WTC11 (cell line): ENCODE measurements around the gene FAM107A. TPM values are rescaled to one million over a fixed set of nuclear protein-coding genes. Genes with fewer than 3 reads are reported as not detected.

ENCODE experiments used
- ATAC-seq: fragments of 200-7000 bp; cut with Tn5 transposase; 2 replicates; pipeline ENCODE4 v1.10.0; 2021; ENCODE audit warnings: mild to moderate bottlenecking, moderate library complexity
- CTCF ChIA-PET: fragments of 300-600 bp; sonication (Branson Sonifier 250); formaldehyde crosslinking; loops from one replicate; lab custom pipeline; 2021; ENCODE audit warnings: antibody characterized with exemption; lab: Charles Lee
- POLR2A ChIA-PET: fragments of 350-600 bp; sonication (Branson Sonifier 250); formaldehyde crosslinking; loops from one replicate; lab custom pipeline; 2021; ENCODE audit warnings: antibody characterized with exemption; lab: Charles Lee
- DNase-seq: peaks from one replicate; pipeline ENCODE4 v3.0.0; 2021; ENCODE audit warnings: low spot score
- H3K27ac Mint-ChIP-seq: 2 replicates; pipeline ENCODE4 v1.8.0; 2021; ENCODE audit warnings: mixed read lengths
- H3K27me3 Mint-ChIP-seq: 2 replicates; pipeline ENCODE4 v1.8.0; 2021; ENCODE audit warnings: low read depth, mild to moderate bottlenecking, moderate library complexity, mixed read lengths
- H3K36me3 Mint-ChIP-seq: 2 replicates; pipeline ENCODE4 v1.8.0; 2021; ENCODE audit warnings: mixed read lengths
- H3K4me1 Mint-ChIP-seq: 2 replicates; pipeline ENCODE4 v1.8.0; 2022; ENCODE audit warnings: mixed read lengths
- H3K4me3 Mint-ChIP-seq: 2 replicates; pipeline ENCODE4 v1.8.0; 2021; ENCODE audit warnings: mild to moderate bottlenecking, moderate library complexity, mixed read lengths
- H3K9me3 Mint-ChIP-seq: 2 replicates; pipeline ENCODE4 v1.8.0; 2021; ENCODE audit warnings: mixed read lengths
- CBFB ChIP-seq: sonication (generic); formaldehyde crosslinking; IDR thresholded peaks from 2 replicates; pipeline ENCODE4 v1.8.1; 2022; ENCODE audit warnings: mild to moderate bottlenecking, low read depth, missing genetic modification reagents
- CDX4 ChIP-seq: fragments of 250-450 bp; sonication (Bioruptor Pico); IDR thresholded peaks from 2 replicates; pipeline ENCODE4 v1.9.0; 2021; ENCODE audit warnings: moderate library complexity, mild to moderate bottlenecking, inconsistent platforms, borderline replicate concordance
- E2F4 ChIP-seq: sonication (generic); formaldehyde crosslinking; IDR thresholded peaks from 2 replicates; pipeline ENCODE4 v1.8.1; 2022; ENCODE audit warnings: low read depth, mild to moderate bottlenecking, moderate library complexity, missing genetic modification reagents, borderline replicate concordance
- GABPB1 ChIP-seq: sonication (generic); formaldehyde crosslinking; IDR thresholded peaks from 2 replicates; pipeline ENCODE4 v1.8.1; 2023; ENCODE audit warnings: mild to moderate bottlenecking, missing genetic modification reagents
- NR1H2 ChIP-seq: sonication (generic); formaldehyde crosslinking; IDR thresholded peaks from 2 replicates; pipeline ENCODE4 v1.9.0; 2021; ENCODE audit warnings: mild to moderate bottlenecking, moderate library complexity, missing genetic modification reagents
- RELA ChIP-seq: sonication (generic); formaldehyde crosslinking; IDR thresholded peaks from 2 replicates; pipeline ENCODE4 v1.8.1; 2022; ENCODE audit warnings: missing genetic modification reagents, mild to moderate bottlenecking, borderline replicate concordance
- ZBTB43 ChIP-seq: sonication (generic); formaldehyde crosslinking; IDR thresholded peaks from 2 replicates; pipeline ENCODE4 v1.8.1; 2023; ENCODE audit warnings: mild to moderate bottlenecking, missing genetic modification reagents
- ZNF138 ChIP-seq: sonication (generic); formaldehyde crosslinking; conservative IDR thresholded peaks from 2 replicates; pipeline ENCODE4 v1.8.1; 2022; ENCODE audit warnings: mild to moderate bottlenecking, moderate library complexity, missing genetic modification reagents
- ZNF232 ChIP-seq: sonication (generic); formaldehyde crosslinking; IDR thresholded peaks from 2 replicates; pipeline ENCODE4 v1.8.0; 2022; ENCODE audit warnings: mild to moderate bottlenecking, missing genetic modification reagents
- ZNF416 ChIP-seq: fragments of 250-450 bp; sonication (Bioruptor Pico); IDR thresholded peaks from 2 replicates; pipeline ENCODE4 v1.9.0; 2021; ENCODE audit warnings: mild to moderate bottlenecking, inconsistent platforms
- ZNF532 ChIP-seq: fragments of 250-450 bp; sonication (Bioruptor Pico); IDR thresholded peaks from 2 replicates; pipeline ENCODE4 v1.9.0; 2021; ENCODE audit warnings: mild to moderate bottlenecking, borderline replicate concordance
- ZNF671 ChIP-seq: fragments of 250-450 bp; sonication (Bioruptor Pico); IDR thresholded peaks from 2 replicates; pipeline ENCODE4 v1.8.0; 2021; ENCODE audit warnings: mild to moderate bottlenecking
- total RNA-seq: library from RNA; stranded (reverse); gene quantifications from 3 replicates; pipeline ENCODE4 v1.2.3, GENCODE V29; 2021
- TF ChIP-seq, protein P1 (sequence below): sonication (generic); formaldehyde crosslinking; IDR thresholded peaks from 2 replicates; pipeline ENCODE4 v1.8.0; 2022; ENCODE audit warnings: missing genetic modification reagents

The FAM107A gene
- total RNA-seq, 1 experiment from 2014 or later = 0.31 TPM

DNA sequence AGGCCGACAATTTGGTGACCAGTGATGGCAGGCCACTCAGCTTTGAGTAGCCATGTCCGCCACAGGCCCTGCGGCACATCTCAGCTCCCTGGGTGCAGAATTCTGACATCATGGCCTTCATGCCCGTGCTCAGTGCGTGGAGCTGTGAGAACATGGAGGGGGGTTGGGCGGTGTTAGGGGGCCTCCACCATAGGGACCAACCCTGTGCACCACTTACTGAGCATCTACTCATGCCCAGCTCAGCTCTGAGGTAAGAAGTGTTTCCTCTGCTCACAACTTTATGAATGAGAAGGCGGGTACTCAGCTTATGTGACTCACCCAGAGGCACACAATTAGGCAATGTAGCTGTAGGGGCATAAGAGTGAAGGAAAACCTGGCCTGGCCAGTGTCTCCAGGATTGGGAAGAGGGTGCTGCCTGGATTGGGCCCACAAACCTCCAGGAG is 50.7 kb downstream of the FAM107A start:
- Mint-ChIP-seq H3K4me3 (no peak overlapping the region), H3K9me3 (no peaks in the 10 kb centered on the region), H3K27me3 (no peaks in the 10 kb centered on the region), H3K4me1 (peaks cover 31% of the 10 kb centered on the region), H3K36me3 (no peaks in the 10 kb centered on the region), H3K27ac (no peak overlapping the region)
- ATAC-seq (peak; percentile 23), DNase-seq (no peak)
- ChIA-PET CTCF (interaction anchor here (0.8 to 2.0 kb wide), 8 partner anchors 16 to 338 kb away, joined by 3 to 7 read pairs (median 4); partner anchors contain the start of genes HTD2 and RPP14), POLR2A (no interaction called here)
- TF ChIP-seq ZBTB43 (no peak), NR1H2 (no peak), ZNF532 (no peak), CBFB (no peak), GABPB1 (CRISPR knock-in tag) (peak; percentile 26; the same call in 1 of the 2 replicates), RELA (CRISPR knock-in tag) (no peak), E2F4 (CRISPR knock-in tag) (no peak), ZNF138 (no peak), ZNF671 (CRISPR knock-in tag) (no peak), CDX4 (CRISPR knock-in tag) (no peak)
- TF ChIP-seq, protein P1, sequence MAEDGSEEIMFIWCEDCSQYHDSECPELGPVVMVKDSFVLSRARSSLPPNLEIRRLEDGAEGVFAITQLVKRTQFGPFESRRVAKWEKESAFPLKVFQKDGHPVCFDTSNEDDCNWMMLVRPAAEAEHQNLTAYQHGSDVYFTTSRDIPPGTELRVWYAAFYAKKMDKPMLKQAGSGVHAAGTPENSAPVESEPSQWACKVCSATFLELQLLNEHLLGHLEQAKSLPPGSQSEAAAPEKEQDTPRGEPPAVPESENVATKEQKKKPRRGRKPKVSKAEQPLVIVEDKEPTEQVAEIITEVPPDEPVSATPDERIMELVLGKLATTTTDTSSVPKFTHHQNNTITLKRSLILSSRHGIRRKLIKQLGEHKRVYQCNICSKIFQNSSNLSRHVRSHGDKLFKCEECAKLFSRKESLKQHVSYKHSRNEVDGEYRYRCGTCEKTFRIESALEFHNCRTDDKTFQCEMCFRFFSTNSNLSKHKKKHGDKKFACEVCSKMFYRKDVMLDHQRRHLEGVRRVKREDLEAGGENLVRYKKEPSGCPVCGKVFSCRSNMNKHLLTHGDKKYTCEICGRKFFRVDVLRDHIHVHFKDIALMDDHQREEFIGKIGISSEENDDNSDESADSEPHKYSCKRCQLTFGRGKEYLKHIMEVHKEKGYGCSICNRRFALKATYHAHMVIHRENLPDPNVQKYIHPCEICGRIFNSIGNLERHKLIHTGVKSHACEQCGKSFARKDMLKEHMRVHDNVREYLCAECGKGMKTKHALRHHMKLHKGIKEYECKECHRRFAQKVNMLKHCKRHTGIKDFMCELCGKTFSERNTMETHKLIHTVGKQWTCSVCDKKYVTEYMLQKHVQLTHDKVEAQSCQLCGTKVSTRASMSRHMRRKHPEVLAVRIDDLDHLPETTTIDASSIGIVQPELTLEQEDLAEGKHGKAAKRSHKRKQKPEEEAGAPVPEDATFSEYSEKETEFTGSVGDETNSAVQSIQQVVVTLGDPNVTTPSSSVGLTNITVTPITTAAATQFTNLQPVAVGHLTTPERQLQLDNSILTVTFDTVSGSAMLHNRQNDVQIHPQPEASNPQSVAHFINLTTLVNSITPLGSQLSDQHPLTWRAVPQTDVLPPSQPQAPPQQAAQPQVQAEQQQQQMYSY (CRISPR knock-in tag) = peak; percentile 98

- CTCF ChIA-PET = no interaction called here
- ATAC-seq (no peak), DNase-seq (no peak)
- no peak overlapping the region for H3K27ac Mint-ChIP-seq
- TF ChIP-seq ZNF416 (no peak), ZNF232 (CRISPR knock-in tag) (no peak)
- TF ChIP-seq, all 79 proteins: peak for 0
- Mint-ChIP-seq H3K9me3 (no peaks in the 10 kb centered on the region), H3K36me3 (no peaks in the 10 kb centered on the region), H3K4me3 (no peak overlapping the region), H3K4me1 (peaks cover 44% of the 10 kb centered on the region), H3K27me3 (no peaks in the 10 kb centered on the region; the same call in 1 of the 2 replicates)
- POLR2A ChIA-PET = no interaction called here
Observed at GRCh38 chr3:58524326-58524888, 52.8 kb downstream of the FAM107A start.
